SIG-M5 (cell line): ENCODE measurements around the gene PRKCE.

Experiments used
- DNase-seq: peaks from one replicate; lab custom pipeline; 2025; lab: John Stamatoyannopoulos, UW

The PRKCE gene

DNA sequence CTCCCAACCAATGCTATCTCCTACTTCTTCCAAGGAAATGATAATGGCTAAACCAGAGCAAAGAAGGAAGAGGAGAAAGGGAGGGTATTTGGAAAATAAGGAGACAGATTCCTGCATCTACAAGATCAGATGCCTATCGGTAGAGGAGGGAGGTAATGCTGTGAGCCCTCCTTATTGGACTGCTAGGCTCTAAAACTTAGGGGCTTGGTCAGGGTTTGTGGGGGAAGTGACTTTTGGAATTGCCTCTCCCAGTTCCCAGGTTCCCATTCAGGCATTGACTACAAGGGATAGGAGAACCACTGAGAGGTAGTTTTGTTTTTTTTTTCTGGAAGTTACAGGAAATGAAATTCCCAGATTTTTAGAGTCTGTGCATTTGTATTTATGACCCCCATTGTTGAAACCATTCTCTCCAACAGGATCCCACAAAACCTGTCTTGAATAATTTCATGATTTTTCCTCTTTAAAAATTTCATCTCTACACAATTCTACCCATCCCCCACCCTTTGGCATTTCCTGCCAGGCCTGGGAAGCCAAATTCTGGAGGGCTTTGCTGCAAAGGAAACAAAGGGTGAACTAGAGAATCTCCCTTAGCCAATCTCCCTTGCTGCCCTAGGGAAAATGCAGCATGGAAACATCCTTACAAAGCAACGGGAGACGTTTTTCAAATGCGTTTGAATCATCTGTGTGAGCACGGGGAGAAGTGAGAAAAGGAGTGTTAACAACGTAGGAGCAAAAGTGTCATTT lies 363.6 kb downstream of the PRKCE start:
- no peak for DNase-seq

DNA sequence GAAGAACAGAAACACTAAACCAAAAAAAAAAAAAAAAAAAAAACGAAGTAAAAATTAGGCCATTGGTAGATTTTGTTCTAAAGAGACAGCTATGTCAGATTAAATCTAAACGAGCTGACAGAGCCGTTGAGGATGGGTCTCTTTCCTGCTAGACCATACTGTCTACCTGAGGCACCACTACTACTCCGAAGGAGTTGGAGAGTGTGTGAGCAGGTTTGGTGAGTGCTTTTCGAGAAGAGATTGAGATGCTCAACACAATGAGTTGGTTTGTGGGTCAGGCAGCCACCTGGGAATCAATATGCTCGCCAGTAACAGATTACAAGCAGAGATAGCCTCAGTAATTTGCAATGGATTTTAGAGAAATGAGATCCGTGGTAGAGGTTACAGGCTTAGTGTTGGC lies 364.2 kb downstream of the PRKCE start:
- DNase-seq: no peak

DNA sequence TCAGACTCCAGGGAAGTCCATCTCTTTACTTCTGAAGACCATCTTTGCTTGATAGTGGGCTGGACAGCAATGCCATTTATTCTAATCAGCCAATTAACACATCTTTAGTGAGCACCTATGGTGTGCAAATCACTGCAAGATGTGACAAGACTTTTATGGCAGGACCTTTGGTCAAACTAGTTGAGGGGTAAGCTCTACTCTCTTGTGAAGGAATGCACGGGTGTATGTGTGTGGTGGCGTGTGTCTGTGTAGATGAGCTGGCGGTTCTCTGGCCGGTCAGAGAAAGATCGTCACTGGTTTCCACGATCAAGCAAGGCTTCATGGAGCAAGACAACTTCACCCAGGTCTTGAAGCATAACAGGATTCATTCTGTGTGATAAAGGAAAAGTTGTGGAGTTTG lies 364.6 kb downstream of the PRKCE start:
- DNase-seq: no peak

DNA sequence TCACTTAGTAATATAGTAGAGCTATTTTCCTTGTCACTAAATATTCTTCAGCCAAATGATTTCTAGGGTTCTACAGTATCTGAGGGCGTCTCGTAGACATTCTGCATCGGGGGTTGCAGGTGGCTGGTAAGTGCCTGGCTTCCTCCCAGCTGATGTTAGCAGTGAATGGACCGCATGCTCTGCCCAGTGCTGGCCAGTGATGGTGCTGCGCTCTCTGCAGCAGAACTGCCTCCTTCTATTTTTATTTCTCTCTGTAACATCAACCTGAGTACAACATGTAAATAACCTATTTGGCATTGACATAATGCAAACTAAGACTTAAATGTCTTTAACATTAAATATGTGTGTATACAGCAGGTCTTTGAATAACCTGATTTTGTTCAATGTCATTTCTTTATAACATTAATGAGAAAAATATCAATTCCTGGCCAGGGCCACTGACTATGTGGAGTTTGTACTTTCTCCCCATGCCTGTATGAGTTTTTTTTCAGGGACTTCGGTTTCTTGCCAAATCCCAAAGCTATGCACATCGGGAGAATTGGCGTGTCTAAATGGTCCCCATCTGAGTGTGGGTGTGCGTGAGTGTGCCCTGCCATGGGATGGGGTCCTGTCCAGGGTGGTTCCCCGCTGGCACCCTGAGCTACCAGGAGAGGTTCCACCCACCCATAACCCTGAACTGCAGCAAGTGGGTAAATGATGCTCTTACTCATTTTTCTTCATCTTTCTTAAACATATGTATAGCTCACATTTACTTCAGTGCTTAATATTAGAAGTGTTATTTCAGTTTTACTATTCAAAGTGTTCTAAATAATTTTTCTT lies 367.5 kb downstream of the PRKCE start:
- DNase-seq: no peak

DNA sequence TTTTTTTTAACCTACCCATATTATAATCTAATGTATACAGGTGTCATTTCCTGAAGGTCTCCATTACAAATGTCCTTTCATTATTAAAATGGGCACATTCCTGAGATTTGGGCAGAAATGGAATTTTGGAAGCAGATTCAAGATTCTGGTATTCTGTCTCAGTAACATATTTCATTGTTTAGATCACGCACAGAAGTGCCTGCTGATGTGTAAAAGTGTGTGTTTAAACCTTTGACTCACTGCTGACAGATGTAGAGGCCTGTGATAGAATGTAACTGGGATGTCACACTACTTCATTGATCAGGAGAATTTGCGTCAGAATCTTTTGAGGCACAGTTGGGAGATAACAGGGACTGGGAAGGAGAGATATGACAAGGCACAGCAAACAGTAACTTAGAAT lies 368.9 kb downstream of the PRKCE start:
- DNase-seq: no peak

DNA sequence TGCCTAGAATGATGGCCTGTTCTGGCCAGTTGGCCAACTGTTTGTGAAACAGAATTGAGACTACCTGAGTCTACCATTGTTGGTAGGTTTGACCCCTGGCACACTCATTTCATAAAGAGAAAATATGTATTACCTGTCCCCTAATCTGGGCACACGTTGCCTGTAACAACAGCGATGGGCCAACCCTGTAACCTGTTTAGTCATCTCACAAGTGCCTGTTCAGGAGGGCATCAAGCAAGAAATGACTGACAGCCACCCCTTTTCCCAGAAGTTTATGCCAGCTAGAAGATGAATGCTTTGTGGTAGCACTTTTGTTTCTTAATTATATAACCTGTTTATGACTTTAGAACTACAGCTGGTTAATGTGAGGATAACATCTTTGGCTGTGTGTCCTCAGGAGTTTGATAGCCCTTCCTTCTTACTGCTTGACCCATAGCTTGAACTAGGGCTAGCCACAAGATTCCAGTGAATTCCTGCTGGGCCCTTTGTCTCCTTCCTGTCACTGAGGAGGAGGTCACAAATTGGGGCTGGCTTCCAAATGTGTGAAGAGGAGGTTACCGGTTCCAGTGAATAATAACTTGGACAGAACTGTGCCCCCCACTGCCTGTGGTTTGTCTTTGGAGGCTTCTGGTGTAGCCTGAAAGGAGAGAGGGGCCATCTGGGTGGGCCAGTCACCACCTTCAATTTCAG lies 371.8 kb downstream of the PRKCE start:
- no peak for DNase-seq

DNA sequence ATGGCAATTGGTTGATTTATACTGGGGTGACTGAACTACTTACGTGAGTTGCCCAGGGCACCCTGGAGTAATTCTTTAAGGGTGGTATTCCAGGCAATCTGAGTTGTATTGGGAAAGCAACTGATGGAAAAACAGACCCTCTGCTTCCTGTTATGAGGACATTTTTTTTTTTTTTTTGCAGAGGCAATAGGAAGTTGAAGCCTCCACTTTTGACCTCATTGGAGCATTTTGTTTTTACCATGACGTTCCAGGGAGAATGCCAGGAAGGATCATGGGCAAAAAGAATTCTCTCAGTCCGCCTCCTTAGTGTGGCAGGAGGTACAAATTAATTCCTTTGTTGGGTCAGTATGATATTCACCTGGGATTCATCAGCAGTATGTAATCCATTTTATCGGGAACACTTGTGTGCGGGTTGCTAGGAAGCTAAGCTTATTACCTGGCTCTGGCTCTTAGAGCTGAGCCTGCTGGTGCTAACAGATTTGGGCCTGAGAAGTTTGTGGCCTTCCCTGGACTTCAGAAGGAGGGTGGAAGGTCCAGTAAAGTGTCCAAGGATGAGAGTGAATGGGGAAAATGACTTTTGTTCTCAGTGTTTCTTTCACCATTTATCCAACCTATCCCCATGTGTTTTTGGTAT lies 372.8 kb downstream of the PRKCE start:
- DNase-seq: no peak

DNA sequence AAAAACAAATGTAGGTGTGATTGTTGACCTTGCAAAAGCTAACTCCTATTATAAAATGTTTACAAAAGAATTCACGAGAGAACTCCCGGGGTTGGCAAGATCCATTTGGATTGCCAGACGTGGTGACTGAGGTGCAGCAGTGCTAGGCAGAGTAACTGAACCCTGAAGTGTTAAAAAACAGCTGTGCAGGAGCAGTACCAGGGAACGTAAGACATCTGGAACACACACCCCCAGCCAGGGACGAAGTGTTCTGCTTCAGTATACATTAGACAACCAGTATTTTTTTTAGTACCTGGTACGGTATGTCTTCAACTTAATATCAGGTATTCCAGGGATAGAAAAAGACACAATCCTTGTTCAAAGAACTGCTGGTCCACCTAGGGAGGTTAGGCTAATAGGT lies 373.6 kb downstream of the PRKCE start:
- no peak for DNase-seq

DNA sequence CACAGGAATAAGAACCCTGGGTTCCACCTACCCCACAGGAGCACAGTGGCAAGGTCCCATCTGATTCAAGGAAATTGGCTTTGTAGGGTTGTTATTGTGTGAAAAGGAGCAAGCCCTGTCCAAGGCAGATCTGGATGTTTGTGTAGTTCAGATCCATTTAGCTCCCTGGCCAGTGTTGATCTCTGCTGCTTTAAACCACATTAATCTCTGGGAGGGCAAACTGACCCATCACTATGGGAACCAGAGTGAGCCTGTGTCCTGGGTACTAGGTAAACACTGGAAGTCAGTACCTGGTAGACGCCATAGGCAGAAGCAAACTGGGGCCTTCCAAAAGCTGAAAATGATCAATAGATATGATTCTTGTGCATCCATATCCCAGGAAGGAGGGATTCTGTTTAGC lies 374.2 kb downstream of the PRKCE start:
- DNase-seq: no peak

DNA sequence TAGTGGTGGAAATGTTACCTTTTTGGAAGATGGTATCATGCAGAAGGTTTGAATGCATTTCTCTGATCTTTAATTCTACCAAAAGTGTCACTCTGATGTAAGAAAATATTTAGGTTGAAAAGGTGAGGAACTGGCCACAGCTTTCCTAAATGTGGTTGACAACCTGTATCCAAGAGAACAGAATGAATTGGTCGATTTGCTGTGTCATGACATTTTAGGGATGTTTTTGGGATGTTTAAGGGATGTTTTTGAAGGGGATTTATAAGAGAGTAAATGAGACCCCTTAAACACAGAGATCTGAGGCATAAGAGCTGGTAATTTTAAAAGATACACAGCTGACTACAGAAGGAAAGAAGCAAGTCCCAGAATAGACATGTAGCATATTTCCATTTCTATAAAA lies 375.0 kb downstream of the PRKCE start:
- no peak for DNase-seq

DNA sequence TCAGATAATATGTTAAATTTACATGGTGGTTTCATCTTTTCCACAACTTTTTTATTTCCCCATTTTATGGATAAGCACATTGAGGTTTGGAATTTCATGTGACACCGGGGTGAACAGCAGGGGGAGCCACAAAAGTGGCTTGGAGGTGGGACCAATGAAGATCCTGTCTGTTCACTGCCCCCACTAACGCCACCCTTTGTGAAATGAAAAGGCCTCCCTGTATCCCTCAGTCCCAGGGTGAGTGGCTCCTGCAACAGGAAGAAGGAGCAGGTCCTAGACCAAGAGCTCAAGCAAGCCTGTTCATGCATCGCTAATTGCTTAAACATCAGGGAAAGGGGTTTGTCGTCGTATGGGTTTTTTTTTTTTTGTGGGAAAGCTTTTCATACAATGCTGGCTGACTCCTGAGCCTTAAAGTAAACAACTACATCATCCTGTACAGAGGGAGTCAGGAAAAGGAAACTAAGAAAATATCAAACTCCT lies 377.9 kb downstream of the PRKCE start:
- no peak for DNase-seq

DNA sequence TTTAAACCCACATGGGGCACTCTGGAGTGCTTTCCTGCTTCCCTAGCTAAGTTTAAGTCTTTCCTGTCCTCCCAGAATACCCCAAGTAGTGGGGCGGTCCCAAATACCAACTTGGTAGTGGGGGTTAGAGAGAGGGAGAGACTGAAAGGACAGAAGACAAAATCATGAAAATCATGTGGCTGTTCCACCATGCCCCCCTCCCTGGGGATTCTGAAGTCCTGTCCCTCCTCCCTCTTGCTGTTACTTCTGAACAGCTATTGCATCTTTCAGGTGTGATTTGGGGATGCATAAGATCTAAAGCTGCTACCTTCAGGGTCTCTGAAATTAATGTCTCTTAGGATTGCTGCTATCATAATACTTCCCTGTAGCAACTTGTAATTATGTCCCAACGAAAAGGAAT lies 378.9 kb downstream of the PRKCE start:
- no peak for DNase-seq

DNA sequence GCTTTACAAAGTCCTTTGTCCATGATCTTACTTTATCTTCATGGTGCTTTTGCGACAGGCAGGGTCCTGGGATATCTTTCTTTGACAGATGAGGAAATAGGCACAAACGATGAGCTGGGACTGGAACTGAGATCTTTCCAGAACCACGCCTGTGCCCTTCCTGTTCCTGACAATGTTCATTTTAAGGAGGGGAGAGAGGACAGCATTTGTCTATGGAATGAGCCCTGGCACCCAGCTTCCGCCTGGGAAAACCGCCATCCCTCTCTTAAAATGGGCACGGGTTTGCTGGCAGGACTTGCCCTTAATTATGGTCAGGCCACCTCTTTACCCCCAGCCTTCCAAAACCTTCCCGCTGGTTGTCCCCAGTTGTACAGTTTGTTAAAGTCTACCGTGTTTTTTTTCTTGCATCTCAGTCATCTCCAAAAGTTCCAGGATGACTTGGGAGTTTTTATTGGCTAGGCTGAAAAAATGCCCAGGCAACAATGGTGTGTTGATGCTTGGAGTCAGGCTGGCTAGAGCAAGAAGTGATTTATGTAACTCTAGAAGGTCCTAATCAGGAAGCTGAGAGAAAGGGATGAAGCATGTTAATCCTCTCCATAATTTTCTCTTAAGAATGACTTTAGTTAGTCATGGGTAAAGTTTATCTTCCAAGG lies 380.8 kb downstream of the PRKCE start:
- no peak for DNase-seq

DNA sequence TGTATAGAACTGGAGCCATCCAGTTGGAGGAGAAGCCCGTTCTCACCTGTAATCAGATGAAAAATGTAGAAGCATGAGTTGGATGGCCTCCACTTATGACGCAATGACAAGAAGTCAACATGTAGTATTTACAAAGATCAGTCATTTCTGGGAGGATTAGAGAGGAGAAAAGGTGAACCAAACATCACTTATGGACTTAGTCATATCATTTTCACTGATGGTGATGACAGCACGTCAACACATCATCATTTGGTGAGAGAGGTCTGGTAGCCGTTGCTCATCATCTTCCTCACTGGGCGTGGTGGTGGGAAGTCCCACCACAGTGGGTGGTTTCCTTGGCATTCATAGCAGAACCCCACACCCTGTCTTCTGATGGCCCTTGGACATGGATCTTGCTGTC lies 381.5 kb downstream of the PRKCE start:
- DNase-seq: no peak

DNA sequence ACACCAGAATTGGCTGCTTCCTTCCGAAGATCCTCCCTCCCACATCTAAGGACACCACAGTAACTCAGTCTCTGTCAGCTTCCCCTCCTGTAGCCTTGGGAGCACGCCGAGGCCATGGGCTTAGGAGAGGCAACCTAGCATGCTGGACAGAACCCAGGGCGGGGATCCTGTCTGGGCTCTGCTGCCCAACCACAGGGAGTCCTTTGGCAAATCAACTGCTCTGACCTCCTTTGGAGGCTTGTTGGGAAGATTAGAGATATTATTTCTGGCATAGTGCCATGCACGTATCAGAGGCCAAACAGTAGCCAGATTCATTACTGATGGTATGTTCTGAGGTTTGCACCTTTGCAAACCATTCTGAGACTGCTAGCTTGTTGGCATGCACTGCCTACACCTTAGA lies 383.1 kb downstream of the PRKCE start:
- DNase-seq: no peak

DNA sequence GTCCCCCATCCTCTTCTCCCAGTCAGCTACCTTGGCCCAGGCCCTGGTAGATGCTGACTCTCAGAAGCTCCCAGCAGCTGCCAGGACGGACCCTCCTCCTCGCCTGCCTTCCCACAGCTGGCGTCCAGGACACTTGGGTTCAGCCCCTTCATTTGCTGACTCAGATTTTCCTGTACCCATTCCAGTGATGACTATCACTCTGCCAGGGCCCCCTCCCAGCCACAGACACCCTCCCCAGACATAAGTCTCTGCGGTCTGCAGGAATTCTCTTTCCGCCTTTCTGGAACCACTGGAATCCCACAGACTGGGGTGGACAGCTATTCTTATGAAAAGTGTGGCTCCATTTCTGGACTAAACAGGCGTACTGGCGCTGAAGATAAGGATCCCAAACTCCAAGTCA lies 385.5 kb downstream of the PRKCE start:
- DNase-seq: no peak

DNA sequence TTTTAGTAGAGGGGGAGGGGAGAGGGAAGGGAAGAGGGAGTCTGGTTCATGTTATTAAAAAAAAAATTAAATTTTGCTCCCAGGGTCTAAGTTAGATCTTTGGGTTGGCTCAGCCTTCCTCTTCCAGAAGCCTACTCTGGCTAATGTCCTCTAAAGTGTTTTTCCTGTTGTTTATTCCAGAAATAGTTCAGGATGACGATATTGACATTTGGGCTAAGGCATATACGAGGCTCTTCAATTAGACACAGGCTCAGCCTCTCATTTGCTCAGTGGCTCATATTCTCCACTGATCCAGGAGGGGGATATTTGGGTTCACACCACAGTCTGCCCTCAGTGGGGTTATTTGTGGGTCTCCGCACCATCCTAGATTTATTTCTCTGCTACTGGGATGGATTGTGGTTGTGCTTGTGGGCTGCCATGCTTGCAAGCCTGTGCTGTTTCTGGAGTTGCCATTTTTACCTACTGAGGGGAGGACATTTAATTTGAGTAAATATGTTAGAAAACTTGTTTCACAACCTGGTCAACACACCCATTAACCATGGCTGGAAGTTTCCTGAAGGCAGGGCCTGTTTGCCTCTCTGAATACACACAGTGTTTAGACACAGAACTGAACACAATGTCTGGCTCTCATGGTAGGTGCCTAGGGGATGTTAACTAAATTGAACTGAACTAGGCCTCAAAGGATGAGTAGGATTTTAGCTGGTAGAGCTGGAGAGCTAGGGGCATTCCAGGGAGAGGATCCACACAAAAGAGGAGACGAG lies 388.2 kb downstream of the PRKCE start:
- DNase-seq: no peak

DNA sequence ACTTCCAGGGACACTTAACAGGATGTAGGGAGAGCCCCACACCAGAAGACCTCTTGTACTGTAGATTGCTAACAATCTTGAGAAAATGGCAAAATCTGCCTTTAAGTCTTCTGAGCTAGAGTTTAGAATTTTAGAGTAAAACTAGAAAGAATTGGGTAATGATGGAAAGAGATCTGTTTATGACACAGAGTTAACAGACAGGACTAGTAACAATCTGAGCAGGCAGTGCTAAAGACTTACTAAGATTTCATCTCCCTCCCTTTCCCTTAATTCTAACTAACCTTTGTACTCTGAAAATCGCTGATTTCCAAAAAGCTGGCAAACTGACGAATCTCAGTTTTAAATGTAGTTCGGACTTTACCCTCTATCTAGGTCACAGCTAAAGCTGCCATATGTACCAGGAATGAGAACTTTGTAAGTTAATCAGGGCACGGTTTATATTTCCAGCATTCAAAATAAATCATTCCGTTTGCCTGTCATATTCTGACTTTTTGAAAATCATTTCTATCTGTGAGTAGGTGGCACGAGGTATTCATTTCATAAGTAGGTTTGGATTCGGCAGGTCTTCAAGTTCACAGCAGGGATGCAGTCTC lies 389.2 kb downstream of the PRKCE start:
- no peak for DNase-seq

DNA sequence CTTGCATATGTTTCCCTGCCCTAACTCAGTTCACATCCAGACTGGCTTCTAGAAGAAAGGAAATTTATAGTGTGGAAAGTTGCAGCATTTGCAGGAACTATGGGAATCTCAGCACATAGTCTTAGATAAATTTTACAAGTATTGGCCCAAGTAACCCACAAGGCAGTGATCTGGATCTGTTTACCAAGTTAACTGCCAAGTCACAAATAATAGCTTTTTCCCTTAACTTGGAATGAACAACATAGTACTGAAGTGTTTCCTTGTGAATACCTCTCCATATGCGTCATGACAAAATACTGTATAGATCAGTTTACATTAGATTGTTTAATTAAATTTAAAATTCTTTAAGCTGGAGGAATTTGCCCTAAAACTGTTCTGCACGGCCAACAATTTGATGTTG lies 390.0 kb downstream of the PRKCE start:
- DNase-seq: no peak

DNA sequence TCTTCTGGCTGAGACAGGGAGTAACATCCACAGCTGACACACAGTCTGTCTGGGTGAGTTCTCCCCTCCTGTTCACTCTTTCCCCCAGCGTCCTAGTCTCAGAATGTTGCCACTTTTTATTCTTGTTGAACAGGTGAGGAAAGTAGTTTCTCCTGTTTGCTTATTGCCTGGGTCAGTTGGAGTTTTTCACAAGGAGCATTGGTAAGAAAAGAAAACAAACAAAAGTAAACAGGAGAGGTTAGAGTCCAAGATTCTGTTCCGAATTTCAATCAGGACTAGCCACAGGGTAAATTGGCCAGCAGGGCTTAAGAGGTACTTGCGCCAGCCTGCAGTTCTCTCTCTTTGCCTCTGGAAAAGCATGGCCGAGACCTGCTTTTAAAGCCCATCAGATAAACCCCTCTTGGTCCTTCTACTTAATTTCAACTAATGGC lies 390.7 kb downstream of the PRKCE start:
- no peak for DNase-seq

DNA sequence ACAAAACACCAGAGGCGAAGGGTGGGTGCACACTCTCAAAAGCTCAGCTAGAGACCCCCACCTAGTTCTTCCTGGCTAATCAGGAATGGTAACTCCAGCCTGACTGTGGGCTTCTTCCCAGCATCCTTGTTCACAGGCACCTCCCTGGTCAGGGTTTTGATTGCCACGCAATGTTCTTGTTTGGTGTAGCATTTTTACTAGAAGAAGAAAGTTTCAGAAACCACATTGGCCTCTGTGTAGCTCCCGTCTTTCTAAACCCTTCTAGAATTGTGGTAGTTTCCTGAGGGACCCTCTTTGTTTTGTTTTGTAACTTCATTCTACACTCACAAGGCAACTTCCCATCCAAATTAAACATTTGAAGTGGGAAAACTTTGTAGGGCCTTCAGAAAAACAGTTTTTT lies 391.2 kb downstream of the PRKCE start:
- DNase-seq: no peak
